ENCODE measurements around the gene GAB2. TPM values are rescaled to one million over a fixed set of nuclear protein-coding genes. Genes with fewer than 3 reads are reported as not detected.

GAB2 gene
- total and polyA plus RNA-seq, 2 of the 4 experiments (the other 2 are of a cell fraction), result 3.3 to 5.9 TPM

DNA sequence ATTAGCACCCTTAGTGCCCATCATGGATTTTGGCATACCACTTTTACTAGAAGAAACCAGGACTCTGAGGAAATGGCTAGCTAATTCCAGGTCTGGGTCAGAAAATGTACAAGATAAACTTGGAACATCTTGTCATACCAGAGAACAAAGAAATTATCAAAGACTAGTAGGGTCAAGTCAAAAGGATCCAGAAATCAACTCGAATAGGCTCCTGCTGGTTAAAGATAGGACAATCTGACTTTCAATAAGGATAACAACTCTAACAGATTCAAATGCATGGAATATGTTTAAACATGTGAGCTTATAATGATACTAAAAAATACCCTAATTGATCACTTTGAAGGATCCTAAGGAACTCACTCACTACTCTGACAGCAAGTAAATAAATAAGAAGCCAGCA is 18.9 kb downstream of the GAB2 start:
- no peaks in the 10 kb centered on the region for H3K36me3 ChIP-seq (ENCODE audit: control insufficient read depth, insufficient read depth, low read length)
- no peak overlapping the region for H2AK9ac ChIP-seq (replicated peaks; ENCODE audit: low read depth, low read length, poor library complexity)
- no peak overlapping the region for H3K9ac ChIP-seq (ENCODE audit: low read depth, low read length)
- no peak overlapping the region for H3K27ac ChIP-seq (ENCODE audit: insufficient read depth, low read length)
- ATAC-seq (ENCODE audit: low read depth) (no peak), DNase-seq (no peak)
- no TSS peak for BruUV-seq (replicated peaks)
- H3K18ac ChIP-seq (ENCODE audit: low read depth, low read length), result no peak overlapping the region
- TF ChIP-seq, protein P1, sequence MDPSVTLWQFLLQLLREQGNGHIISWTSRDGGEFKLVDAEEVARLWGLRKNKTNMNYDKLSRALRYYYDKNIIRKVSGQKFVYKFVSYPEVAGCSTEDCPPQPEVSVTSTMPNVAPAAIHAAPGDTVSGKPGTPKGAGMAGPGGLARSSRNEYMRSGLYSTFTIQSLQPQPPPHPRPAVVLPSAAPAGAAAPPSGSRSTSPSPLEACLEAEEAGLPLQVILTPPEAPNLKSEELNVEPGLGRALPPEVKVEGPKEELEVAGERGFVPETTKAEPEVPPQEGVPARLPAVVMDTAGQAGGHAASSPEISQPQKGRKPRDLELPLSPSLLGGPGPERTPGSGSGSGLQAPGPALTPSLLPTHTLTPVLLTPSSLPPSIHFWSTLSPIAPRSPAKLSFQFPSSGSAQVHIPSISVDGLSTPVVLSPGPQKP (IDR thresholded peaks at IDR 0.05; ENCODE audit: borderline replicate concordance, low read depth, low read length), result no peak
- TF ChIP-seq RCOR1 (IDR thresholded peaks at IDR 0.05; ENCODE audit: insufficient replicate concordance, low read length) (no peak), MAZ (IDR thresholded peaks at IDR 0.05; ENCODE audit: borderline replicate concordance, low read depth, low read length) (no peak), POLR2A (IDR thresholded peaks at IDR 0.05; ENCODE audit: low read depth, low read length) (no peak), CTCF (conservative IDR thresholded peaks at IDR 0.05; ENCODE audit: low read depth, low read length) (no peak), CHD1 (IDR thresholded peaks at IDR 0.05; ENCODE audit: low read depth, low read length) (no peak), MXI1 (IDR thresholded peaks at IDR 0.05; ENCODE audit: borderline replicate concordance, low read depth, low read length) (no peak), MAFK (IDR thresholded peaks at IDR 0.05; ENCODE audit: low read depth, low read length) (no peak), SMC3 (IDR thresholded peaks at IDR 0.05; ENCODE audit: low read depth, low read length) (no peak), NFE2L2 (IDR thresholded peaks at IDR 0.05; ENCODE audit: low read depth, low read length) (no peak), BHLHE40 (IDR thresholded peaks at IDR 0.05; ENCODE audit: low read depth, low read length) (no peak), RFX5 (IDR thresholded peaks at IDR 0.05; ENCODE audit: low read depth, low read length) (no peak), RAD21 (IDR thresholded peaks at IDR 0.05; ENCODE audit: low read length) (no peak), FOS (IDR thresholded peaks at IDR 0.05; ENCODE audit: low read depth, low read length) (no peak), CEBPB (IDR thresholded peaks at IDR 0.05; ENCODE audit: low read depth, low read length) (no peak)
- TF ChIP-seq, protein P2, sequence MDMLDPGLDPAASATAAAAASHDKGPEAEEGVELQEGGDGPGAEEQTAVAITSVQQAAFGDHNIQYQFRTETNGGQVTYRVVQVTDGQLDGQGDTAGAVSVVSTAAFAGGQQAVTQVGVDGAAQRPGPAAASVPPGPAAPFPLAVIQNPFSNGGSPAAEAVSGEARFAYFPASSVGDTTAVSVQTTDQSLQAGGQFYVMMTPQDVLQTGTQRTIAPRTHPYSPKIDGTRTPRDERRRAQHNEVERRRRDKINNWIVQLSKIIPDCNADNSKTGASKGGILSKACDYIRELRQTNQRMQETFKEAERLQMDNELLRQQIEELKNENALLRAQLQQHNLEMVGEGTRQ (IDR thresholded peaks at IDR 0.05; ENCODE audit: low read depth, low read length), result no peak
- CTCF ChIA-PET, result interaction anchor here (0.6 kb wide), 1 partner anchor 79 kb away, joined by 5 read pairs; no protein-coding TSS in a partner anchor
- no peak overlapping the region for H2BK5ac ChIP-seq (ENCODE audit: low read depth, low read length, poor library complexity, severe bottlenecking)
- no peak overlapping the region for H2AFZ ChIP-seq (replicated peaks; ENCODE audit: low read length, poor library complexity)
- peaks cover 29 to 40% of the 10 kb centered on the region in 2 experiments for H3K79me1 ChIP-seq (ENCODE audit: low read depth in 1 of 2, low read length in 2 of 2)
- H4K5ac ChIP-seq (ENCODE audit: low read depth, low read length), result no peak overlapping the region
- peaks cover 3% of the 10 kb centered on the region; the same call in 1 of the 2 replicates for H3K9me1 ChIP-seq (ENCODE audit: insufficient read depth, low read length)
- intact Hi-C loops (cut with micrococcal nuclease) (no loop called here), dilution Hi-C loops (cut with HindIII; ENCODE audit: low sequenced_read_pairs, unreplicated experiment) (no loop called here), in situ Hi-C loops (cut with MboI; ENCODE audit: low sequenced_read_pairs) (no loop called here)
- H4K20me1 ChIP-seq (ENCODE audit: insufficient read depth, low read length), result no peaks in the 10 kb centered on the region; the same call in none of the 2 replicates
- no peaks in the 10 kb centered on the region for H3K27me3 ChIP-seq (ENCODE audit: control insufficient read depth, insufficient read depth, low read length)
- no peaks in the 10 kb centered on the region for H3K9me3 ChIP-seq (ENCODE audit: control insufficient read depth, insufficient read depth, low read length)
- H4K8ac ChIP-seq (ENCODE audit: low read depth in 2 of 2, low read length in 2 of 2), result no peak overlapping the region
- H3K4ac ChIP-seq (ENCODE audit: low read depth, low read length), result no peak overlapping the region
- no peak overlapping the region for H2BK15ac ChIP-seq (ENCODE audit: low read depth, low read length)
- H4K91ac ChIP-seq (ENCODE audit: insufficient read depth, low read depth, low read length), result no peak overlapping the region
- H2BK20ac ChIP-seq (ENCODE audit: low read depth, low read length), result no peak overlapping the region
- no peak overlapping the region for H3K4me3 ChIP-seq (ENCODE audit: insufficient read depth, low read depth, low read length)
- no peak overlapping the region for H3K56ac ChIP-seq (ENCODE audit: extremely low read depth, insufficient read depth, low read length)
- H3K4me2 ChIP-seq (ENCODE audit: low read depth, low read length), result no peak overlapping the region
- H3K14ac ChIP-seq (replicated peaks; ENCODE audit: low read depth, low read length), result no peak overlapping the region
- no peak overlapping the region for H2BK120ac ChIP-seq (ENCODE audit: low read depth, low read length)
- H3K23ac ChIP-seq (ENCODE audit: low read depth, low read length), result no peak overlapping the region
- no peaks in the 10 kb centered on the region for H3K4me1 ChIP-seq (ENCODE audit: control insufficient read depth, insufficient read depth, low read length)
- POLR2A ChIA-PET (ENCODE audit: unreplicated experiment), result no interaction called here
- no CpG with 5 or more reads among the region's 1 CpG for WGBS, 2 experiments (ENCODE audit: extremely low coverage in 2 of 2, insufficient read length in 1 of 2)
- no peak overlapping the region for H2AK5ac ChIP-seq (ENCODE audit: low read depth, low read length)

All from IMR-90 (cell line).